H1 (cell line): ENCODE data around the gene HHIP. TPM values are rescaled to one million over a fixed set of nuclear protein-coding genes. Genes with fewer than 3 reads are reported as not detected.

Source experiments
- CTCF ChIA-PET: fragments of 300-600 bp; sonication (Branson Sonifier 250); formaldehyde crosslinking; loops from one replicate; lab custom pipeline; 2021; ENCODE audit not compliant: partially characterized antibody; lab: Charles Lee
- POLR2A ChIA-PET: fragments of 300-600 bp; sonication (Branson Sonifier 250); formaldehyde crosslinking; loops from one replicate; lab custom pipeline; 2021; ENCODE audit warnings: inconsistent platforms; ENCODE audit not compliant: partially characterized antibody; lab: Charles Lee
- DNase-seq, 2 experiments: peaks; one replicate each; pipeline versions ENCODE4 v3.0.0 to v3.0.0-alpha.2; 2010 to 2022; ENCODE audit warnings: low spot score in 2 of 2, low read depth in 1 of 2, mixed read lengths in 1 of 2
- FAIRE-seq: peaks from 2 replicates; lab custom pipeline; 2011; peaks lifted over from hg19 to GRCh38; lab: Jason Lieb, UNC
- H2AFZ ChIP-seq: 2 replicates; pipeline ENCODE4 v1.8.1; 2012; ENCODE audit warnings: low read length, inconsistent platforms
- H2AK5ac ChIP-seq: 2 replicates; pipeline ENCODE4 v1.6.1; 2013; ENCODE audit warnings: low read depth, low read length
- H2BK120ac ChIP-seq: replicated peaks from 2 replicates; pipeline ENCODE3; 2013; ENCODE audit warnings: low read depth, low read length, inconsistent platforms
- H2BK12ac ChIP-seq: 2 replicates; pipeline ENCODE4 v1.6.1; 2013; ENCODE audit warnings: low read depth, low read length
- H2BK15ac ChIP-seq: 2 replicates; pipeline ENCODE4 v1.6.1; 2013; ENCODE audit warnings: low read length
- H2BK20ac ChIP-seq: 2 replicates; pipeline ENCODE4 v1.6.1; 2013; ENCODE audit warnings: low read length
- H2BK5ac ChIP-seq: 2 replicates; pipeline ENCODE4 v1.6.1; 2013; ENCODE audit warnings: low read depth, low read length
- H3K14ac ChIP-seq: 2 replicates; pipeline ENCODE4 v1.6.1; 2013; ENCODE audit warnings: inconsistent platforms; ENCODE audit not compliant: insufficient read length
- H3K18ac ChIP-seq: 2 replicates; pipeline ENCODE4 v1.6.1; 2013; ENCODE audit warnings: low read length; ENCODE audit errors: extremely low read depth
- H3K23ac ChIP-seq: 2 replicates; pipeline ENCODE4 v1.6.1; 2013; ENCODE audit warnings: inconsistent platforms; ENCODE audit not compliant: insufficient read length
- H3K23me2 ChIP-seq: 2 replicates; pipeline ENCODE4 v1.6.1; 2013; ENCODE audit warnings: low read depth, low read length
- H3K27ac ChIP-seq: 2 replicates; pipeline ENCODE4 v1.6.1; 2011; ENCODE audit warnings: low read depth, low read length, inconsistent platforms
- H3K27me3 ChIP-seq, 4 experiments: replicated peaks in 1 of 4; 1 replicate in 1 of 4; 2 replicates in 3 of 4; pipeline versions ENCODE4 v1.6.1 to v1.8.1; 2011 to 2013; ENCODE audit warnings: low read length in 3 of 4, mild to moderate bottlenecking in 3 of 4, inconsistent platforms in 2 of 4, mixed read lengths in 2 of 4, moderate library complexity in 1 of 4; ENCODE audit not compliant: control insufficient read depth in 3 of 4, insufficient read depth in 3 of 4; ENCODE audit errors: extremely low read depth in 1 of 4
- H3K36me3 ChIP-seq, 4 experiments: 2 replicates each; pipeline versions ENCODE4 v1.6.1 to v1.8.1; 2011 to 2013; ENCODE audit warnings: mild to moderate bottlenecking in 4 of 4, low read length in 3 of 4, moderate library complexity in 2 of 4, control low read depth in 1 of 4, inconsistent platforms in 1 of 4; ENCODE audit not compliant: insufficient read depth in 4 of 4, control insufficient read depth in 2 of 4
- H3K4ac ChIP-seq: replicated peaks from 2 replicates; pipeline ENCODE3; 2013; ENCODE audit warnings: low read length, low read depth, mixed read lengths, inconsistent platforms; ENCODE audit not compliant: insufficient read length
- H3K4me1 ChIP-seq, 4 experiments: replicated peaks in 1 of 4; 1 replicate in 1 of 4; 2 replicates in 3 of 4; pipeline versions ENCODE4 v1.6.1 to v1.8.1; 2011 to 2013; ENCODE audit warnings: low read length in 3 of 4, inconsistent platforms in 2 of 4, mixed read lengths in 1 of 4; ENCODE audit not compliant: insufficient read depth in 4 of 4, control insufficient read depth in 3 of 4
- H3K4me2 ChIP-seq, 2 experiments: 2 replicates each; pipeline versions ENCODE4 v1.6.1 to v1.8.1; 2011 to 2013; ENCODE audit warnings: low read depth in 2 of 2, low read length in 2 of 2, control low read depth in 1 of 2, inconsistent platforms in 1 of 2, mild to moderate bottlenecking in 1 of 2; ENCODE audit not compliant: insufficient read depth in 1 of 2
- H3K4me3 ChIP-seq, 4 experiments: fragments of 200-600, 300-600 bp in 1 of 4; sonication (generic), shearing (Covaris generic), sonication (Bioruptor Twin) in 1 of 4; 2 replicates each; pipeline versions ENCODE4 v1.5.1 to v1.8.1; 2011 to 2016; ENCODE audit warnings: low read length in 4 of 4, low read depth in 3 of 4, control low read depth in 2 of 4, inconsistent platforms in 2 of 4, mild to moderate bottlenecking in 2 of 4, mixed read lengths in 1 of 4, moderate library complexity in 1 of 4; ENCODE audit not compliant: insufficient read depth in 2 of 4; ENCODE audit errors: extremely low read depth in 1 of 4
- H3K56ac ChIP-seq: replicated peaks from 2 replicates; pipeline ENCODE3; 2013; ENCODE audit warnings: low read depth, mild to moderate bottlenecking, mixed read lengths, low read length, inconsistent platforms; ENCODE audit not compliant: insufficient read length
- H3K79me1 ChIP-seq: 2 replicates; pipeline ENCODE4 v1.6.1; 2013; ENCODE audit warnings: low read depth, low read length, control low read depth
- H3K79me2 ChIP-seq, 2 experiments: 2 replicates each; pipeline versions ENCODE4 v1.6.1 to v1.8.1; 2012 to 2013; ENCODE audit warnings: low read length in 2 of 2, mild to moderate bottlenecking in 2 of 2, inconsistent platforms in 1 of 2; ENCODE audit not compliant: insufficient read depth in 2 of 2, control insufficient read depth in 1 of 2
- H3K9ac ChIP-seq, 4 experiments: replicated peaks in 1 of 4; 1 replicate in 1 of 4; 2 replicates in 3 of 4; pipeline versions ENCODE4 v1.6.1 to v1.8.1; 2011 to 2013; ENCODE audit warnings: low read depth in 3 of 4, low read length in 3 of 4, control low read depth in 2 of 4, mild to moderate bottlenecking in 2 of 4, moderate library complexity in 2 of 4, inconsistent platforms in 1 of 4; ENCODE audit errors: extremely low read depth in 1 of 4
- H3K9me3 ChIP-seq, 2 experiments: 2 replicates each; pipeline versions ENCODE4 v1.6.1 to v1.8.1; 2012 to 2013; ENCODE audit warnings: mild to moderate bottlenecking in 2 of 2, moderate library complexity in 2 of 2, control low read depth in 1 of 2, inconsistent platforms in 1 of 2, low read depth in 1 of 2, low read length in 1 of 2, mixed read lengths in 1 of 2; ENCODE audit not compliant: insufficient read depth in 2 of 2
- H4K20me1 ChIP-seq, 2 experiments: replicated peaks in 1 of 2; 2 replicates each; pipeline versions ENCODE3 to v1.8.1; 2011 to 2013; ENCODE audit warnings: inconsistent platforms in 2 of 2, low read length in 2 of 2, mild to moderate bottlenecking in 1 of 2; ENCODE audit not compliant: insufficient read depth in 2 of 2, control insufficient read depth in 1 of 2
- H4K5ac ChIP-seq: 2 replicates; pipeline ENCODE4 v1.6.1; 2013; ENCODE audit warnings: low read length, low read depth, mixed read lengths, inconsistent platforms; ENCODE audit not compliant: insufficient read length
- H4K8ac ChIP-seq: 2 replicates; pipeline ENCODE4 v1.8.0; 2013; ENCODE audit warnings: mild to moderate bottlenecking, moderate library complexity, low read length, inconsistent platforms; ENCODE audit not compliant: insufficient read depth; ENCODE audit errors: extremely low read depth
- H4K91ac ChIP-seq: replicated peaks from 2 replicates; pipeline ENCODE3; 2013; ENCODE audit warnings: low read length, mixed read lengths, inconsistent platforms; ENCODE audit not compliant: insufficient read length
- HDAC6 ChIP-seq: IDR thresholded peaks from one replicate; pipeline ENCODE4 v1.7.1; 2012; ENCODE audit warnings: low read depth, mild to moderate bottlenecking, inconsistent platforms, low read length, moderate library complexity
- NRF1 ChIP-seq: IDR thresholded peaks from 2 replicates; pipeline ENCODE4 v1.6.1; 2011; ENCODE audit warnings: mild to moderate bottlenecking, low read depth, low read length, improper control_type of control experiment
- SIX5 ChIP-seq: IDR thresholded peaks from 2 replicates; pipeline ENCODE4 v1.6.1; 2011; ENCODE audit warnings: mild to moderate bottlenecking, low read depth, low read length
- WGBS, 2 experiments: shearing (Covaris generic) in 1 of 2; methylation state at CpG; one replicate each; pipeline versions ENCODE4 v1.1.6 to v1.1.7; 2013 to 2015; ENCODE audit warnings: low lambda C conversion rate in 2 of 2, mixed read lengths in 2 of 2, inconsistent platforms in 1 of 2, low coverage in 1 of 2, missing lambda C conversion rate in 1 of 2; ENCODE audit not compliant: insufficient replicate concordance in 2 of 2, insufficient coverage in 1 of 2, insufficient read length in 1 of 2; ENCODE audit errors: extremely low coverage in 1 of 2, missing lambda C conversion rate in 1 of 2; 5-methylcytosine and 5-hydroxymethylcytosine counted together
- polyA plus RNA-seq, 7 experiments: library from polyadenylated mRNA; depleted of rRNA in 3 of 7; stranded (reverse) in 5 of 7; unstranded in 2 of 7; fragments of >200 nt in 5 of 7; fragments of 200-250 nt in 2 of 7; gene quantifications; 1 replicate in 5 of 7; 2 replicates in 1 of 7; 4 replicates in 1 of 7; pipeline versions ENCODE4 v1.2.1 to v1.2.3, GENCODE V29; 2011 to 2013; ENCODE audit warnings: missing spikeins in 2 of 7, mixed read lengths in 2 of 7
- total RNA-seq: library from RNA; stranded (reverse); fragmentation: NEBNext Ultra II Directional; extraction: Animal tissue kit (Norgen Biotek cat#: 25700); gene quantifications from 2 replicates; pipeline ENCODE4 v1.2.1, GENCODE V29; 2021

HHIP gene
- total and polyA plus RNA-seq, 2 of the 8 experiments (the other 6 are each of a cell fraction or from before 2014, with no cell fraction given): 0.05 to 1.3 TPM

GRCh38 chr4:144633215-144633614, 12.7 kb upstream of the HHIP start:
- no peaks in the 10 kb centered on the region for H3K27me3 ChIP-seq
- no peaks in the 10 kb centered on the region for H3K4me1 ChIP-seq
- no peaks in the 10 kb centered on the region for H3K79me2 ChIP-seq
- FAIRE-seq (no peak), DNase-seq (no peak)
- H3K4me2 ChIP-seq: no peak overlapping the region
- no peaks in the 10 kb centered on the region for H4K20me1 ChIP-seq
- no peak overlapping the region for H3K9ac ChIP-seq
- POLR2A ChIA-PET: no interaction called here
- no peaks in the 10 kb centered on the region for H3K79me1 ChIP-seq
- WGBS, 2 experiments: 94% methylated on average over 6 of the region's 6 CpGs; no CpG with 5 or more reads in 1 of the 2 experiments
- no peak overlapping the region for H4K8ac ChIP-seq
- no peak overlapping the region for H2BK12ac ChIP-seq
- H2BK15ac ChIP-seq: no peak overlapping the region
- no peak overlapping the region for H4K5ac ChIP-seq
- H2AFZ ChIP-seq: no peak overlapping the region
- H3K18ac ChIP-seq: no peak overlapping the region
- TF ChIP-seq HDAC6 (no peak), NRF1 (no peak), SIX5 (no peak)
- no peak overlapping the region for H3K23ac ChIP-seq
- no peak overlapping the region for H3K56ac ChIP-seq
- CTCF ChIA-PET: interaction anchor here (0.8 kb wide), 1 partner anchor 288 kb away, joined by 7 read pairs; no protein-coding TSS in a partner anchor
- H4K91ac ChIP-seq: no peak overlapping the region
- H2BK5ac ChIP-seq: no peak overlapping the region
- H3K4ac ChIP-seq: no peak overlapping the region
- H2AK5ac ChIP-seq: no peak overlapping the region
- H2BK20ac ChIP-seq: no peak overlapping the region
- H2BK120ac ChIP-seq: no peak overlapping the region
- H3K9me3 ChIP-seq: no peaks in the 10 kb centered on the region
- H3K27ac ChIP-seq: no peak overlapping the region
- H3K14ac ChIP-seq: no peak overlapping the region
- no peaks in the 10 kb centered on the region for H3K23me2 ChIP-seq
- no peak overlapping the region for H3K4me3 ChIP-seq
- no peaks in the 10 kb centered on the region for H3K36me3 ChIP-seq
